CD8-positive, alpha-beta memory T cell (primary cell): ENCODE results near the gene ALLC. TPM values are rescaled to one million over a fixed set of nuclear protein-coding genes. Genes with fewer than 3 reads are reported as not detected.

ENCODE experiments used
- CTCF ChIA-PET: fragments of 350-600 bp; sonication (Branson Sonifier 250); formaldehyde crosslinking; loops from one replicate; lab custom pipeline; 2021; ENCODE audit warnings: antibody characterized with exemption; lab: Charles Lee
- POLR2A ChIA-PET: fragments of 350-600 bp; sonication (Branson Sonifier 250); formaldehyde crosslinking; loops from one replicate; lab custom pipeline; 2021; ENCODE audit warnings: antibody characterized with exemption; lab: Charles Lee
- DNase-seq, 5 donors: peaks; one replicate each; pipeline versions ENCODE4 v3.0.0 to v3.0.0-alpha.2; 2020 to 2022; ENCODE audit warnings: mixed read lengths in 1 of 5
- H3K27ac ChIP-seq: one replicate; pipeline ENCODE4 v1.7.0; 2013; ENCODE audit warnings: low read depth, mild to moderate bottlenecking, low read length, moderate library complexity
- H3K27me3 ChIP-seq: 2 replicates; pipeline ENCODE4 v1.7.0; 2013; ENCODE audit warnings: low read length, mild to moderate bottlenecking; ENCODE audit not compliant: insufficient read depth, poor library complexity, severe bottlenecking
- H3K36me3 ChIP-seq: 2 replicates; pipeline ENCODE4 v1.7.0; 2013; ENCODE audit warnings: mild to moderate bottlenecking, low read length, moderate library complexity; ENCODE audit not compliant: insufficient read depth
- H3K4me1 ChIP-seq: 2 replicates; pipeline ENCODE4 v1.7.0; 2013; ENCODE audit warnings: mild to moderate bottlenecking, low read length, moderate library complexity; ENCODE audit not compliant: insufficient read depth
- H3K4me3 ChIP-seq: 2 replicates; pipeline ENCODE4 v1.7.0; 2013; ENCODE audit warnings: mild to moderate bottlenecking, low read length
- H3K9me3 ChIP-seq: 2 replicates; pipeline ENCODE4 v1.7.0; 2013; ENCODE audit warnings: mild to moderate bottlenecking, low read length
- H3K27ac Mint-ChIP-seq, 8 donors: one replicate each; pipeline ENCODE4 v1.8.0; 2020 to 2021; ENCODE audit warnings: mixed read lengths in 8 of 8, mild to moderate bottlenecking in 6 of 8, inconsistent platforms in 3 of 8, moderate library complexity in 3 of 8
- H3K27me3 Mint-ChIP-seq, 2 donors: one replicate each; pipeline ENCODE4 v1.8.0; 2020 to 2021; ENCODE audit warnings: mixed read lengths in 2 of 2, mild to moderate bottlenecking in 1 of 2, moderate library complexity in 1 of 2
- H3K36me3 Mint-ChIP-seq, 3 donors: one replicate each; pipeline ENCODE4 v1.8.0; 2020 to 2021; ENCODE audit warnings: mixed read lengths in 3 of 3, inconsistent platforms in 1 of 3, mild to moderate bottlenecking in 1 of 3
- H3K4me1 Mint-ChIP-seq, 3 donors: one replicate each; pipeline ENCODE4 v1.8.0; 2020 to 2021; ENCODE audit warnings: mixed read lengths in 3 of 3, inconsistent platforms in 1 of 3, mild to moderate bottlenecking in 1 of 3
- H3K4me3 Mint-ChIP-seq, 7 donors: one replicate each; pipeline ENCODE4 v1.8.0; 2020 to 2021; ENCODE audit warnings: mixed read lengths in 7 of 7, mild to moderate bottlenecking in 6 of 7, moderate library complexity in 4 of 7, inconsistent platforms in 2 of 7
- H3K9me3 Mint-ChIP-seq, 5 donors: one replicate each; pipeline ENCODE4 v1.8.0; 2020 to 2022; ENCODE audit warnings: mixed read lengths in 5 of 5, mild to moderate bottlenecking in 3 of 5, moderate library complexity in 2 of 5, inconsistent platforms in 1 of 5
- polyA plus RNA-seq: library from polyadenylated mRNA; unstranded; fragments of 300-500 nt; fragmentation: Illumina TruSeq; gene quantifications from one replicate; pipeline ENCODE4 v1.2.3, GENCODE V29; 2021
- total RNA-seq, 2 experiments: library from RNA; stranded (reverse); gene quantifications; one replicate each; pipeline ENCODE4 v1.2.3, GENCODE V29; 2021

Gene ALLC
- total and polyA plus RNA-seq, 3 experiments from 2014 or later, result not detected

DNA sequence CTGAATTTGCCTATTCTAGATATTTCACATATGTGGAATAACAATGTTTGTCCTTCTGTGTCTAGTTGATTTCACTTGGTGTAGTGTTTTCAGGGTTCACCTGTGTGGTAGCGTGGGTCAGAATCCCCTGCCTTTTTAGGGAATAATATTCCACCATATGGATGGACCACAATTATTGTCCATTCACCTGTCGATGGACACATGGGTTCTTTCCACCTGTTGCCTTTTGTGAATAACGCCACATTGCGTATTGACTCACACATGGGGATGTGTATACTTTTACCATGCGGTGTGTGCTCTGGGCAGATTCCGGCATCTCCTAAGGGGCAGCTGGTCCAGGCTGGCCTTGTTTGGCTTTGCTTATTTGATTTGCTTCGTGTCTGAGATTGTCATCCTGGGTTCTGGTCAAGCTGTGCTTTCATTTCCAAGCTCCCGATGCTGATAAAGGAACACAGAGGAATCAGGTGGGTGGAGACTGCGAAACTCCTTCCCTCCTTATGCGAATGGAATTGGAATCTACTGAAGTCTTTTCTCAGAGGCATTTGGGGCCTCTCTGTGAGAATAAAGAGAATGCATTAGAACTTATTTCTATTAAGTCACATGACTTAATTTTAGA, 18.9 kb upstream of the ALLC start:
- POLR2A ChIA-PET, result no interaction called here
- Mint-ChIP-seq H3K27me3 (peaks cover 3 to 6% of the 10 kb centered on the region in 2 donors), H3K4me1 (no peaks in the 10 kb centered on the region), H3K4me3 (no peak overlapping the region), H3K27ac (no peak overlapping the region), H3K36me3 (no peaks in the 10 kb centered on the region), H3K9me3 (peaks cover 0 to 2% (median 0%) of the 10 kb centered on the region in 5 donors)
- Histone ChIP-seq H3K36me3 (no peaks in the 10 kb centered on the region), H3K27me3 (no peaks in the 10 kb centered on the region), H3K27ac (no peak overlapping the region), H3K4me3 (no peak overlapping the region), H3K4me1 (no peaks in the 10 kb centered on the region), H3K9me3 (no peaks in the 10 kb centered on the region)
- CTCF ChIA-PET, result no interaction called here
- no peak for DNase-seq

GRCh38 chr2:3639653-3640052, 18.3 kb upstream of the ALLC start:
- CTCF ChIA-PET, result no interaction called here
- no peak overlapping the region for H3K4me3 Mint-ChIP-seq
- DNase-seq, result peak in 1 of 5 donors; percentile 21

GRCh38 chr2:3641181-3641580, 16.8 kb upstream of the ALLC start:
- Mint-ChIP-seq H3K27me3 (peaks cover 3 to 6% of the 10 kb centered on the region in 2 donors), H3K36me3 (no peaks in the 10 kb centered on the region), H3K9me3 (peaks cover 0 to 2% (median 0%) of the 10 kb centered on the region in 5 donors), H3K4me3 (no peak overlapping the region), H3K27ac (no peak overlapping the region), H3K4me1 (no peaks in the 10 kb centered on the region)
- H3K36me3 ChIP-seq, result no peaks in the 10 kb centered on the region
- no peak overlapping the region for H3K4me3 ChIP-seq
- no peaks in the 10 kb centered on the region for H3K4me1 ChIP-seq
- no peaks in the 10 kb centered on the region for H3K9me3 ChIP-seq
- CTCF ChIA-PET, result interaction anchor here (0.6 to 1.1 kb wide), 2 partner anchors 9 to 125 kb away, joined by 3 read pairs; no protein-coding TSS in a partner anchor
- no peaks in the 10 kb centered on the region for H3K27me3 ChIP-seq
- no peak for DNase-seq
- POLR2A ChIA-PET, result no interaction called here
- H3K27ac ChIP-seq, result no peak overlapping the region

More at GRCh38 chr2:3639653-3640052, 18.3 kb upstream of the ALLC start:
- H3K4me1 Mint-ChIP-seq, result no peaks in the 10 kb centered on the region
- no peaks in the 10 kb centered on the region for H3K4me1 ChIP-seq
- H3K9me3 ChIP-seq, result no peaks in the 10 kb centered on the region
- peaks cover 0 to 2% (median 0%) of the 10 kb centered on the region in 5 donors for H3K9me3 Mint-ChIP-seq
- H3K36me3 Mint-ChIP-seq, result no peaks in the 10 kb centered on the region
- no peaks in the 10 kb centered on the region for H3K36me3 ChIP-seq
- POLR2A ChIA-PET, result no interaction called here
- H3K27ac ChIP-seq, result no peak overlapping the region
- H3K27ac Mint-ChIP-seq, result no peak overlapping the region
- no peak overlapping the region for H3K4me3 ChIP-seq
- no peaks in the 10 kb centered on the region for H3K27me3 ChIP-seq
- peaks cover 3 to 6% of the 10 kb centered on the region in 2 donors for H3K27me3 Mint-ChIP-seq

DNA sequence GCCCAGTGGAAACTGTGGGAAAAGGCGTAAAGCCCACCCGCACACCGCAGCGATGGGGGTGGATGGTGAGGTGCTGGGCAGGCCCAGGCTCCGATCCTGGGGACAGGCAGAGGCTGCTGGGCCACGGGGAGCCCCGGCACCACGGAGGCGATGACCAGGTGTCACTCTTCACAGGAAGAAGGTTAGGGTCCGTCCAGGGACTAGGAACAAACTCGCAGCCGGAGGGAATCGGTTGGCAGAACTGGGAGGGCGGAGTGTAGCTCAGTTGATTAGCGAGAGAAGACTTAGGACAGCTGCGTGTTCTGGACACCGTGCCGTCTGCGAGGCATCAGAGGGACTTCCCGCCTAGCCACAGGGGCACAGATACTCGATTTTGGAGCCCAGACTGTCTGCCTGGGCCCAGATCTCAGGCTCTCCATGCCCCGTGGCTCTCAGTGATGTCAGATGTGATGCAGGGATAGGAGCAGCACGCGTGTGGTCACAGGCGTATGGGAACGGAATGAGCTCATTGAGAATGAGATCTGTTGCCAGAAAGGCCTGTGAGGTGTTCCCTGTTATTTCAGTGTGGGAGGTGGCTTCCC, 16.1 kb upstream of the ALLC start:
- no peaks in the 10 kb centered on the region for H3K27me3 ChIP-seq
- ChIA-PET CTCF (interaction anchor here (1.1 to 1.7 kb wide), 2 partner anchors 10 to 125 kb away, joined by 3 to 9 read pairs; no protein-coding TSS in a partner anchor), POLR2A (no interaction called here)
- no peaks in the 10 kb centered on the region for H3K9me3 ChIP-seq
- H3K4me1 ChIP-seq, result no peaks in the 10 kb centered on the region
- H3K4me1 Mint-ChIP-seq, result no peaks in the 10 kb centered on the region
- no peak overlapping the region for H3K4me3 ChIP-seq
- H3K4me3 Mint-ChIP-seq, result no peak overlapping the region
- no peaks in the 10 kb centered on the region for H3K36me3 Mint-ChIP-seq
- no peak overlapping the region for H3K27ac ChIP-seq
- H3K27me3 Mint-ChIP-seq, result peaks cover 0 to 6% of the 10 kb centered on the region in 2 donors
- H3K9me3 Mint-ChIP-seq, result no peaks in the 10 kb centered on the region
- no peaks in the 10 kb centered on the region for H3K36me3 ChIP-seq
- no peak overlapping the region for H3K27ac Mint-ChIP-seq
- DNase-seq, result no peak

DNA sequence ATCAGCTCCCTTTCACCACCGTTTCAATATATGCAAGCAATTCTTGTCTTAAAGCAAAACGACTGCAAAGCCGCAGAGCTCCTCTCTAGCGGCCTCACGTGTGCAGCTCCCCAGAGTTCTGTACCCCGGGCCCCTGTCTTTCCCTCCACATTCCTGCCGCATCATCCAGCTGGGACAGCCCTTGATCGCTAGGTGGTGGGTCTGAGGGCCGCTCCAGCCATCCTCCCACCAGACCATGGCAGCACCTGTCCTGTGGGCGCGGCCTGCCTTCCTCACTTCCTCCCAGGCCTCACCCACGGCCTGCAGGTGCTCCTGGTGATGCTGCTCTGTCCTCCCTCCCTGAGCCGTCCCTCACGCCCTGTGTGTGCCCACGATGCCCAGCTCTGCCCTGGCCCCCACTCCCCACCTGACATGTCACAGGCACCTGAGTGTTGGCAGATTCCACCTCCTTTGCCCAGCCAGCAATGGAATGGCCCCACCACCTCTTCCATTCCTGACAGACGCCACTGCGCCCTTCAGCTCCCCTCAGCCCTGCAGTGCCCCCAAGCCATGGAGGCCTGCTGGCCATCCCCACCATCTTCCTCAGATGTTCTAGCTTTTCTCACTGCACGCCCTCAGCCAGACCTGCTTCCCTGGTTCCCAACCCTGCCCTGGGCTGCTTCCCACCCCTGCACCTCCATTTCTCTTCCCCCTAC, 15.3 kb upstream of the ALLC start:
- Mint-ChIP-seq H3K9me3 (no peaks in the 10 kb centered on the region), H3K4me3 (no peak overlapping the region), H3K36me3 (no peaks in the 10 kb centered on the region), H3K4me1 (no peaks in the 10 kb centered on the region), H3K27me3 (peaks cover 0 to 6% of the 10 kb centered on the region in 2 donors), H3K27ac (no peak overlapping the region)
- no peaks in the 10 kb centered on the region for H3K9me3 ChIP-seq
- no peak overlapping the region for H3K4me3 ChIP-seq
- H3K4me1 ChIP-seq, result no peaks in the 10 kb centered on the region
- CTCF ChIA-PET, result interaction anchor here (1.7 kb wide), 1 partner anchor 9 kb away, joined by 9 read pairs; no protein-coding TSS in a partner anchor
- H3K27me3 ChIP-seq, result no peaks in the 10 kb centered on the region
- no peak for DNase-seq
- POLR2A ChIA-PET, result no interaction called here
- H3K36me3 ChIP-seq, result no peaks in the 10 kb centered on the region
- H3K27ac ChIP-seq, result no peak overlapping the region

GRCh38 chr2:3643371-3644245, 14.4 kb upstream of the ALLC start:
- DNase-seq, result no peak
- Histone ChIP-seq H3K36me3 (no peaks in the 10 kb centered on the region), H3K9me3 (no peaks in the 10 kb centered on the region), H3K27ac (no peak overlapping the region), H3K27me3 (no peaks in the 10 kb centered on the region), H3K4me3 (no peak overlapping the region), H3K4me1 (no peaks in the 10 kb centered on the region)
- Mint-ChIP-seq H3K9me3 (no peaks in the 10 kb centered on the region), H3K27ac (peak overlapping the region in 1 of 8 donors; percentile 60), H3K4me3 (no peak overlapping the region), H3K4me1 (no peaks in the 10 kb centered on the region), H3K27me3 (peaks cover 0 to 3% of the 10 kb centered on the region in 2 donors), H3K36me3 (no peaks in the 10 kb centered on the region)
- POLR2A ChIA-PET, result no interaction called here
- CTCF ChIA-PET, result interaction anchor here (1.3 to 1.7 kb wide), 3 partner anchors 8 to 34 kb away, joined by 3 to 9 read pairs (median 4); no protein-coding TSS in a partner anchor

DNA sequence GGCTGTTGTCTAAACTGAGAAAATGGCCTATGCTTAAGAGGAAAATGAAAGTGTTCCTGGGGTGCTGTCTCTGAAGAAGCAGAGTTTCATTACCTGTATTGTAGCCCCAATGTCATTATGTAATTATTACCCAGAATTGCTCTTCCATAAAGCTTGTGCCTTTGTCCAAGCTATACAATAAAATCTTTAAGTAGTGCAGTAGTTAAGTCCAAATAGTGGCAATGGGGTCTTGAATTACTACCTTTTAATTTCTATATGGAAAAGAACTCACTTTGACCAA, 13.8 kb upstream of the ALLC start:
- POLR2A ChIA-PET, result no interaction called here
- H3K9me3 Mint-ChIP-seq, result no peaks in the 10 kb centered on the region
- H3K27ac ChIP-seq, result no peak overlapping the region
- H3K27ac Mint-ChIP-seq, result no peak overlapping the region
- H3K4me1 ChIP-seq, result no peaks in the 10 kb centered on the region
- no peaks in the 10 kb centered on the region for H3K36me3 ChIP-seq
- no peaks in the 10 kb centered on the region for H3K36me3 Mint-ChIP-seq
- CTCF ChIA-PET, result interaction anchor here (1.3 to 1.5 kb wide), 2 partner anchors 13 to 34 kb away, joined by 3 to 4 read pairs; no protein-coding TSS in a partner anchor
- no peak overlapping the region for H3K4me3 Mint-ChIP-seq
- no peaks in the 10 kb centered on the region for H3K27me3 ChIP-seq
- no peak for DNase-seq
- no peaks in the 10 kb centered on the region for H3K9me3 ChIP-seq
- no peak overlapping the region for H3K4me3 ChIP-seq
- H3K27me3 Mint-ChIP-seq, result peaks cover 0 to 4% of the 10 kb centered on the region in 2 donors
- no peaks in the 10 kb centered on the region for H3K4me1 Mint-ChIP-seq
